Mucosa of descending colon (tissue), 3 donors: ENCODE measurements around the gene PTGES3L. TPM values are rescaled to one million over a fixed set of nuclear protein-coding genes. Genes with fewer than 3 reads are reported as not detected.
A peak's percentile ranks its signal among the peaks of the same experiment; 100 is the strongest.
"Not testable (repeated sequence)": the region's sequence is repeated elsewhere in the genome, so short reads cannot be mapped to it uniquely, and the experiment has no call there.

Experiments used
- ATAC-seq: fragments of 200-7000 bp; cut with Tn5 transposase; one replicate; pipeline ENCODE4 v1.9.1; 2020; ENCODE audit warnings: mild to moderate bottlenecking, moderate library complexity
- DNase-seq, 3 donors: peaks; one replicate each; pipeline ENCODE4 v3.0.0-alpha.2; 2020
- H3K36me3 ChIP-seq: fragments of 200-600 bp; one replicate; pipeline ENCODE4 v1.8.0; 2021; ENCODE audit warnings: low read depth, mild to moderate bottlenecking
- H3K4me1 ChIP-seq: fragments of 200-600 bp; one replicate; pipeline ENCODE4 v1.8.0; 2021; ENCODE audit warnings: low read depth, mild to moderate bottlenecking
- H3K4me3 ChIP-seq: fragments of 200-600 bp; one replicate; pipeline ENCODE4 v1.8.0; 2021; ENCODE audit warnings: mild to moderate bottlenecking
- H3K9me3 ChIP-seq: fragments of 200-600 bp; one replicate; pipeline ENCODE4 v1.8.0; 2021; ENCODE audit warnings: mild to moderate bottlenecking
- intact Hi-C, 2 donors: fragments of 100-400 bp; cut with DNase I in 1 of 2; cut with micrococcal nuclease in 1 of 2; formaldehyde crosslinking; loops; one replicate each; pipeline versions ENCODE4 v1.11.0 to v1.11.1; 2022; cut with DNase I, micrococcal nuclease
- total RNA-seq, 3 donors: library from RNA; stranded (reverse); fragmentation: NEBNext Ultra II Directional in 2 of 3; extraction: Animal tissue kit (Norgen Biotek cat#: 25700) in 2 of 3; gene quantifications; one replicate each; pipeline versions ENCODE4 v1.2.1 to v1.2.4, GENCODE V29; 2021 to 2023
- TF ChIP-seq, protein P1 (sequence below): fragments of 200-600 bp; IDR thresholded peaks from one replicate; pipeline ENCODE4 v1.8.0; 2022; ENCODE audit warnings: antibody characterized with exemption, mild to moderate bottlenecking
- donor health status: DM: no; HTN: no; CAD: no; lungs with moderate emphysema.
- donor health status: DM: no; HTN: no; CAD: no.
- donor health status: DM: no; HTN: yes; CAD: no.

PTGES3L gene
- total RNA-seq, 3 donors from 2014 or later = 3.8 to 5.5 (median 4.4) TPM

DNA sequence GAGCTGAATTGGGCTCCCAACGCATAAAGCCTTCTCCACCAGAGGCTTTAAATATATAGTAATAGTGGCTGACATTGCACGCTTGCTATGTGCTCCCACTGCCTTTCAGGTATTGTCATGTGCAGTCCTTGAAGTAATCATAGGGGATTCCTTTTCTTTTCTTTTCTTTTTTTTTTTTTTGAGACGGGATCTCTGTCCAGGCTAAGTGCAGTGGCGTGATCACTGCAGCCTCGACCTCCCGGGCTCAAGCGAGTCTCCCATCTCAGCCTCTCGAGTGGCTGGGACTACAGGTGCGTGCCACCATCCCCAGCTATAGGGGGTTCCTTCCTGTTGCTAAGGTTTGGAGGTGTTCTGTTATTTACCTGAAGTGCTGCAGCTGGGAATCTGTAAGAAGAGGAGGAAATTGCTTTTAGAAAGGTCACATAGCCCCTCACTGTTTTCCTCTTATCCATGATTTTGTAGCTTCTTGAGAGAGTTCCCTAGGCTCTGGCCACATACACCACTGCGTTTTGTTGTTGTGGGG lies 19.2 kb upstream of the PTGES3L start:
- H3K9me3 ChIP-seq = no peaks in the 10 kb centered on the region
- peaks cover 15% of the 10 kb centered on the region for H3K4me1 ChIP-seq
- DNase-seq = no peak
- ATAC-seq = no peak
- intact Hi-C loops = no loop called here
- peak overlapping the region; percentile 42 for H3K4me3 ChIP-seq
- peaks cover 4% of the 10 kb centered on the region for H3K36me3 ChIP-seq
- TF ChIP-seq, protein P1, sequence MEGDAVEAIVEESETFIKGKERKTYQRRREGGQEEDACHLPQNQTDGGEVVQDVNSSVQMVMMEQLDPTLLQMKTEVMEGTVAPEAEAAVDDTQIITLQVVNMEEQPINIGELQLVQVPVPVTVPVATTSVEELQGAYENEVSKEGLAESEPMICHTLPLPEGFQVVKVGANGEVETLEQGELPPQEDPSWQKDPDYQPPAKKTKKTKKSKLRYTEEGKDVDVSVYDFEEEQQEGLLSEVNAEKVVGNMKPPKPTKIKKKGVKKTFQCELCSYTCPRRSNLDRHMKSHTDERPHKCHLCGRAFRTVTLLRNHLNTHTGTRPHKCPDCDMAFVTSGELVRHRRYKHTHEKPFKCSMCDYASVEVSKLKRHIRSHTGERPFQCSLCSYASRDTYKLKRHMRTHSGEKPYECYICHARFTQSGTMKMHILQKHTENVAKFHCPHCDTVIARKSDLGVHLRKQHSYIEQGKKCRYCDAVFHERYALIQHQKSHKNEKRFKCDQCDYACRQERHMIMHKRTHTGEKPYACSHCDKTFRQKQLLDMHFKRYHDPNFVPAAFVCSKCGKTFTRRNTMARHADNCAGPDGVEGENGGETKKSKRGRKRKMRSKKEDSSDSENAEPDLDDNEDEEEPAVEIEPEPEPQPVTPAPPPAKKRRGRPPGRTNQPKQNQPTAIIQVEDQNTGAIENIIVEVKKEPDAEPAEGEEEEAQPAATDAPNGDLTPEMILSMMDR = no peak

DNA sequence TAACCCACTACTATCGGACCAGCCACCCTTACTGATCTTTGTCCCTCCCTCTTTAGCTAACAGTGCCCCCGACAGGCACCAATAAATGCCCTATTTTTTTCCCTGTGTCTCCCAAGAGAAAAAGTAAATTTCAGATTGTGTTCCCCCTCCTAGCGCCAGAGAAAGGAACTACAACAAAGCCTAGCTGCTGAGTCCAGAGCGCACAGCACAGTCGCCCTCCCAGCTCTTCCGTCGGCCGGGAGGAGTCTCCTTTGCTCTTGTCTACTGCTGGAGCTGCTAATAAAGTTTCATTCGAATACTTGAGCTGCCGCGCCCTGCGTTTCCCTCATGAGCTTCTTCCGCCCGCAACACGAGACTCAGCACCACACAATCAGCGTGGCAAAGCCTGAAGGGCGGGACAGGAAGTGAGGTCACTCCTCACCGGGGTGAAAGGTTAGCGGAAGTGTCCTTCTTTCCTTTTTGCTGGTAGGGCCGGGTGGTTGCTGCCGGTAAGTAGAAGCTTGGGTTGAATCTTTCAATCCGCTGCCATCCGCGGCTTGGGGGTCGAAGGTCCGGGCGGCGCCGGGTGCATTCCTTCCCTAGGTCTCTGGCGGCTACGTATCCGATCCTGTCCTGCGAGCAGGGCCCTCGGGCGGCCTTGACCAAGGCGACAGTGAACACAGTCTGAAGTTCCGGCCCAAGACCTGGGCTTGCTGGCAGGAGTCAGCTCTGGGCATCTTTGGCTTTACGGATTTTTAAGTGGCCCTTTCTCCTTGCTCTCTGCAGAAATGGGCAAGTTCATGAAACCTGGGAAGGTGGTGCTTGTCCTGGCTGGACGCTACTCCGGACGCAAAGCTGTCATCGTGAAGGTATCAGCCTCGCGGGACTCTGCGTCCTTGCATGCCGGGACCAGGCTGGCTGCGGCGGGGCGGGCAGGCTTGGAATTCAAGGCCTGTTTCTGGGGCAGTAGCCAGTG lies 18.4 kb upstream of the PTGES3L start, which contains the start of gene RPL27:
RPL27 (plus strand) TSS at position 436 of the 955 bp plus-strand sequence; CDS start at position 768, 332 bp downstream.
- Histone ChIP-seq H3K36me3 (peaks cover 4% of the 10 kb centered on the region), H3K4me1 (peaks cover 15% of the 10 kb centered on the region), H3K9me3 (no peaks in the 10 kb centered on the region), H3K4me3 (peak within 1 kb of the TSS; percentile 42)
- intact Hi-C loops = no loop called here
- TF ChIP-seq, protein P1 = peak; percentile 78
- DNase-seq (peak; percentile 97 to 99 (median 98)), ATAC-seq (peak; percentile 97)

DNA sequence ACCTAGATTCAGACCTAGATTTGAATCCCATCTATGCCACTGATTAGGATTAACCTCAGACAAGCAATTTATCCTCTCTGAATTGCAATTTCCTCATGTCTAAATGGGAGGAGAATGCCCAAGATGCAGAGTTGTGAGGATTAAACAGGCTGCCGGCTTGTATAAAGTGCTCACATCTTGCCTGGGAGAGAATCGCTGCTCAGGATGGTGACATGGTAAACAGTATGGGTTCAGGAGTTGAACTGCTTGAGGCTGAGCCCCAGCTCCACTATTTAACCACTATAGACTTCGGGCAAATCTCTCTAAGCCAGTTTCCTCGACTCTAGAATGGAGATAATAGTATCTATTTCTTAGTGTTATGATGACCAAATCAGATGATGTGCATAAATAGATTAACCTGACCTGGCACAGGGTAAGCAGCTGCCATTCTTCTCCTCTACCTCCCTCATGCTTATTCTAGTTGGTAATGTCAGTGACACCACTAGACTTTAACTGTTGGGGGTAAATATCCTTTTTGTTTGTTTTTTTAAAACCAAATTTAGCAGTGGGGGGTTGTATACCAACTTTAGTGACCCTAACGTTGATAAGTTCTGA lies 17.6 kb upstream of the PTGES3L start:
- intact Hi-C loops = no loop called here
- DNase-seq = no peak
- Histone ChIP-seq H3K4me1 (peaks cover 15% of the 10 kb centered on the region), H3K4me3 (no peak overlapping the region), H3K9me3 (no peaks in the 10 kb centered on the region), H3K36me3 (peaks cover 4% of the 10 kb centered on the region)
- TF ChIP-seq, protein P1 = no peak
- no peak for ATAC-seq

DNA sequence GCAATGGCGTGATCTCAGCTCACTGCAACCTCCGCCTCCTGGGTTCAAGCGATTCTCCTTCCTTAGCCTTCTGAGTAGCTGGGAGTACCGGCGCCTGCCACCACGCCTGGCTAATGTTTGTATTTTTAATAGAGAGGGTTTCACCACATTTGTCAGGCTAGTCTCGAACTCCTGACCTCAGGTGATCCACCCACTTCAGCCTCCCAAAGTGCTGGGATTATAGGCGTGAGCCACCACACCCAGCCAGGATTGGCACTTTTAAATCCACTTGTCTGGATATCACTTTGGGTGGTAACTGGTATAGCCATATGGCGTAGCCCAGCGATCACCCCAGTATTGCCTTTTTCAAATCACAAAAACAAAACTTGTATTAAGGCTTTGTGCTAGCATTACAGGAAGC lies 14.0 kb upstream of the PTGES3L start:
- peaks cover 18% of the 10 kb centered on the region for H3K36me3 ChIP-seq
- intact Hi-C loops, DNase-seq, ATAC-seq, H3K4me1 ChIP-seq, H3K9me3 ChIP-seq, H3K4me3 ChIP-seq: not testable (repeated sequence)

DNA sequence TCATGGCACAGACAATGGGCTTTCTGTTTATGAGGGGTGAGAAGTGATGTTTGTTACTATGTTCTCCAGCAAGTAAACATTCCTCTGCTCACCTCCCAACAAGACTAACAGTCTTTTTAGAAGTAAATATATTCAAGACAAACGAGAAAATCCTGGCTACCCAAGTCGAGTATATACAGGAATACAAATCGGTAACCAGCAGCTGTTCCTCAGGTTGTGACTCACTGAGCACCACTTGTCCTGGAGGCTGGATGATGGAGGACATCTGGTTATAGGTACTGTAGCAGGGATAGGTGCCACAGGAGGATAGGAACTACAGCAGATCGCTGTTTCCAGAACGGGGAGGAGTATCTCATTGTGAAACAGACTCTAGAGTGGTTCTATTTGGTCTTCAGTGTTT lies 13.0 kb upstream of the PTGES3L start:
- Histone ChIP-seq H3K9me3 (no peaks in the 10 kb centered on the region), H3K4me1 (no peaks in the 10 kb centered on the region), H3K4me3 (no peak overlapping the region), H3K36me3 (peaks cover 22% of the 10 kb centered on the region)
- no peak for DNase-seq
- TF ChIP-seq, protein P1 = no peak
- no peak for ATAC-seq
- intact Hi-C loops = no loop called here

DNA sequence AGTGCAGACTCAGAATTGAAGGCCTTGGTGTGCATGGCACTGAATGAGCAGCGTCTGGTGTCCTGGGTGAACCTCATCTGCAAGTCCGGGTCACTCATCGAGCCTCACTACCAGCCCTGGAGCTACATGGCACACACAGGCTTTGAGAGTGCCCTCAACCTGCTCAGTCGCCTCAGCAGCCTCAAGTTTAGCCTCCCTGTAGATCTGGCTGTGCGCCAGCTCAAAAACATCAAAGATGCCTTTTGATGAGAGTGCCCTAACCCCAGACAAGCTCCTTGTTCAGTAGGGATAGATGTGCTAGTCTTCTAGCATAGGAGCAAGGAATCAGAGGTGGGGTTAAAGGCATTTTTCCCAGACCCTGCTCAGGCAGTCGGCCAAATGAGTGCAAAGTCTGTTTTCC lies 11.6 kb upstream of the PTGES3L start:
- intact Hi-C loops = no loop called here
- ATAC-seq = no peak
- TF ChIP-seq, protein P1 = no peak
- no peak for DNase-seq
- Histone ChIP-seq H3K36me3 (peaks cover 22% of the 10 kb centered on the region), H3K4me1 (no peaks in the 10 kb centered on the region), H3K4me3 (no peak overlapping the region), H3K9me3 (no peaks in the 10 kb centered on the region)
